SKM-1 (cell line): ENCODE results near the gene GSN.

Source experiments
- DNase-seq: peaks from one replicate; lab custom pipeline; 2025; ENCODE audit not compliant: unreplicated experiment; lab: John Stamatoyannopoulos, UW

Gene GSN

GRCh38 chr9:121371495-121372061 lies 103.6 kb downstream of the GSN start:
- DNase-seq: no peak

DNA sequence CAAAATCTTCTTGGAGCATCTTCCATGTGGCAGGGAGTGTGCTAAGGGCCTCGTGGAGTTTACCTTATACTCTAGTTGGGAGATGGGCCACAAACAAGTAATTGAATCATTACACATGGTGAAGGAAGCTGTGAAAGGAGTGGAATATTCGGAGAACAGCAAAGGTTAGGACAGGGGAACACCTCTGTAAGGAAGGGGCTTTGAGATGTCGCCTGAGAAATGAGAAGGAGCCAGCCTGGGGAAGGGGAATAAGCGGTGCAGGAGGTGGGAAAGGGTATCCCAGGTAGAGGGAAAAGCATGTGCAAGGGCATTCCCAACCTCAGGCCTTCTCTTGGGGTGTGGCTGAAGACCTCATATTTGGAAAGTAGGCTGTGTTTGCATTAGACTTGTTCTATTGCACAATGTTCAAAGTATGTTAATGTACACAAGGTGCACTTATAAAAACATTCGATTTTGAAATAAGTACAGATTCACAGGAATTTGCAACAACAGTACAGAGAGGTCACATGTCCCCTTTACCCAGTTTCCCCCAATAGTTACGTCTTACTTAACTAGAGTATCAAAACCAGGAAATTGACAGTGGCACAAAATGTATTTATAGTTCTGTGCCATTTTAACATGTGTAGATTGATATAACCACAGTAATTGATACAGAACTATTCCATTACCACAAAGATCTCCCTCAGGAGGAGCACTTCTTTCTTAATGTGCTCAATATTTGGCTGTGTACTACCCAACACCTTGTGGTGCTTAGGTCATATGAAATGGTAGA lies 104.5 kb downstream of the GSN start:
- DNase-seq: no peak

DNA sequence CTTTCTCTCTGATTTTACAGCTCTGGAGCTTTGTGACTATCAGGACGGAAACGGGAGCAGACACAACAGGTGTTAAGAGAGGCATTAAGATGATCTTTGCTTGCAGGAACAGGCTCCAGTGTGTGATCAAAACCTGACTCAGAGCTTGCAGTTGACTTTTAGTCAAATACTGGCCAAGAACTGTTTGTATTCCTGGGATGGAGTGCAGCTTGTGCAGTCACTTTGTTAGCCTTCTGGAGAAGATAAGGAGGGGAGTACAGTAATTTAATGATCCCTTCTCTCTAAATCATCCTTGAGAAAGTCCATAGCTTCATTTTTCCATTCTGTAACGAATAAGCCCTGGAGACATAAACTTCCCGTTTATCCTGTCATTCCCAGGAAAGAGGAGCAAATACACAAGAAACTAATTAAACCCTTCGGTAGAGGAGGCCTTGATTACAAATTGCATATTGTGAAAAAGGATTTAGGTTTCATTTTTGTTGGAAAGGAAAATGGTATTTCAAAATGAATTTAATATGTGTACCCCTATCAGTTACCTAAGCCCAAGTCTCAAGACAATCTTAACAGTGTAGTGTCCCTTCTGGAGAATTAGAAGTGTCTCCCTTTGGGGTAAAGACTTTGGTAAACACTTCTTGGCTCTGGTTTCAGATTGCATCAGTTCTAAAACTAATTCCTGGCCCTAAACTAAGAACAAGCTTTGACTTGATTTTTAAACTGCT lies 105.2 kb downstream of the GSN start:
- DNase-seq: no peak

GRCh38 chr9:121376214-121376830 lies 108.4 kb downstream of the GSN start:
- DNase-seq: no peak

- no peak for DNase-seq
Measured at GRCh38 chr9:121380846-121381245, 112.9 kb downstream of the GSN start.
